HL-60 (cell line): Measurements from ENCODE around the gene PTGES.

Source experiments
- DNase-seq, 2 experiments: peaks; one replicate each; pipeline ENCODE4 v3.0.0-alpha.2; 2010 to 2020; ENCODE audit warnings: low read depth in 1 of 2, low spot score in 1 of 2
- H3K27ac ChIP-seq: fragments of 250-450 bp; sonication (Bioruptor Pico); replicated peaks from 2 replicates; pipeline ENCODE4 v1.5.1; 2020; ENCODE audit warnings: mild to moderate bottlenecking, moderate library complexity
- H3K27me3 ChIP-seq: fragments of 250-450 bp; sonication (Bioruptor Pico); 2 replicates; pipeline ENCODE4 v1.5.1; 2021; ENCODE audit warnings: mild to moderate bottlenecking, moderate library complexity; ENCODE audit not compliant: insufficient read depth, poor library complexity, severe bottlenecking
- H3K4me3 ChIP-seq: replicated peaks from 2 replicates; pipeline ENCODE4 v1.5.1; 2011; ENCODE audit warnings: mild to moderate bottlenecking, control low read depth, low read length; ENCODE audit not compliant: insufficient read depth
- GABPA ChIP-seq: IDR thresholded peaks from 2 replicates; pipeline ENCODE4 v1.6.1; 2012; ENCODE audit warnings: low read depth
- POLR2AphosphoS5 ChIP-seq: IDR thresholded peaks from 2 replicates; pipeline ENCODE4 v1.6.1; 2012; ENCODE audit warnings: low read depth
- SPI1 ChIP-seq: IDR thresholded peaks from 2 replicates; pipeline ENCODE4 v1.6.1; 2012; ENCODE audit warnings: low read depth, mild to moderate bottlenecking, borderline replicate concordance
- TF ChIP-seq, protein P1 (sequence below): IDR thresholded peaks from 2 replicates; pipeline ENCODE4 v1.6.1; 2012; ENCODE audit warnings: low read depth; ENCODE audit not compliant: insufficient replicate concordance
- TF ChIP-seq, protein P2 (sequence below): IDR thresholded peaks from one replicate; pipeline ENCODE4 v1.5.1; 2011; ENCODE audit warnings: low read length, control low read depth, inconsistent platforms; ENCODE audit not compliant: insufficient read depth

The PTGES gene

DNA sequence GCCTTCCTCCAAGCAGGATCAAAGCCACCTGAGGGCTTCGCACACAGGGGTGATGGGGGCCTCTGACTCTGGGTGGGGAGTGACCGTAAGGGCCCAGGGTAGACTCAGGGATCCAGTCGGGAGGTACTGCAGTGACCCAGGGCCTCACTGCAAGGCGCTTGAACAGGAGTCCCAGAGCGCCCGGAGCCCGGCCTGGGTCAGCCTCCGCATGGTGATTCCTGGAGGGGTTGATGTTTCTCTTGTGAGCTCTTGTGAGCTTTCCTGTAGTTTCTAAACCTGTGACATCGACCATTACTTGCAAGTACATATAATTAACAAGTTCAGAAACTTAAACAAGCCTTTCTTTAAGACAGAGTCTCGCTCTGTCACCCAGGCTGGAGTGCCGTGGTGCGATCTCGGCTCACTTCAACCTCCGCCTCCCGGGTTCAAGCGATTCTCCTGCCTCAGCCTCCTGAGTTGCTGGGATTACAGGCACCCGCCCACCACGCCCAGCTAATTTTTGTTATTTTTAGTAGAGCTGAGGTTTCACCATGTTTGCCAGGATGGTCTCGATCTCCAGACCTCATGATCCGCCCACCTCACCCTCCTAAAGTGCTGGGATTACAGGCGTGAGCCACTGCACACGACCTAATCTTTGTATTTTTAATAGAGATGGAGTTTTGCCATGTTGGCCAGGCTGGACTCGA lies 19.8 kb downstream of the PTGES start:
- DNase-seq: no peak

DNA sequence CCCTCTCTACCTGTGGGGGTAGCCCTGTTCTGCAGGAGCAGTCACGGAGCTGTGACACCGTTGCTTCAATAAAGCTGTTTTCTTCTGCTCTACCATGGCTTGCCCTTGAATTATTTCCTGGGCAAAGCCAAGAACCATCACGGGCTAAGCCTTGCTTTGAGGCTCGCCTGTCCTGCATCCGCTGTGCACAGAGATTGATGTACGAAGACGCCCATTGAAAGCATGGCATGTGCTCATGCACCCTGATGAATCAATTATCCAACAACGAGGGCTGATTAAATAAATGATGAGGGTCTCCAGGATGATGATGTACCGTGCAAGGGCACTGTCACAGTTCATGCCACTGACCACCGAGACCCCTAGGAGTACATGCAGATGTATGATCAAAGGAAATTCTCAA lies 20.7 kb downstream of the PTGES start:
- Histone ChIP-seq H3K27me3 (peaks cover 3% of the 10 kb centered on the region), H3K4me3 (no peak overlapping the region), H3K27ac (no peak overlapping the region)
- TF ChIP-seq SPI1 (no peak), POLR2AphosphoS5 (no peak), GABPA (no peak)
- TF ChIP-seq, protein P1, sequence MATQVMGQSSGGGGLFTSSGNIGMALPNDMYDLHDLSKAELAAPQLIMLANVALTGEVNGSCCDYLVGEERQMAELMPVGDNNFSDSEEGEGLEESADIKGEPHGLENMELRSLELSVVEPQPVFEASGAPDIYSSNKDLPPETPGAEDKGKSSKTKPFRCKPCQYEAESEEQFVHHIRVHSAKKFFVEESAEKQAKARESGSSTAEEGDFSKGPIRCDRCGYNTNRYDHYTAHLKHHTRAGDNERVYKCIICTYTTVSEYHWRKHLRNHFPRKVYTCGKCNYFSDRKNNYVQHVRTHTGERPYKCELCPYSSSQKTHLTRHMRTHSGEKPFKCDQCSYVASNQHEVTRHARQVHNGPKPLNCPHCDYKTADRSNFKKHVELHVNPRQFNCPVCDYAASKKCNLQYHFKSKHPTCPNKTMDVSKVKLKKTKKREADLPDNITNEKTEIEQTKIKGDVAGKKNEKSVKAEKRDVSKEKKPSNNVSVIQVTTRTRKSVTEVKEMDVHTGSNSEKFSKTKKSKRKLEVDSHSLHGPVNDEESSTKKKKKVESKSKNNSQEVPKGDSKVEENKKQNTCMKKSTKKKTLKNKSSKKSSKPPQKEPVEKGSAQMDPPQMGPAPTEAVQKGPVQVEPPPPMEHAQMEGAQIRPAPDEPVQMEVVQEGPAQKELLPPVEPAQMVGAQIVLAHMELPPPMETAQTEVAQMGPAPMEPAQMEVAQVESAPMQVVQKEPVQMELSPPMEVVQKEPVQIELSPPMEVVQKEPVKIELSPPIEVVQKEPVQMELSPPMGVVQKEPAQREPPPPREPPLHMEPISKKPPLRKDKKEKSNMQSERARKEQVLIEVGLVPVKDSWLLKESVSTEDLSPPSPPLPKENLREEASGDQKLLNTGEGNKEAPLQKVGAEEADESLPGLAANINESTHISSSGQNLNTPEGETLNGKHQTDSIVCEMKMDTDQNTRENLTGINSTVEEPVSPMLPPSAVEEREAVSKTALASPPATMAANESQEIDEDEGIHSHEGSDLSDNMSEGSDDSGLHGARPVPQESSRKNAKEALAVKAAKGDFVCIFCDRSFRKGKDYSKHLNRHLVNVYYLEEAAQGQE: no peak
- TF ChIP-seq, protein P2, sequence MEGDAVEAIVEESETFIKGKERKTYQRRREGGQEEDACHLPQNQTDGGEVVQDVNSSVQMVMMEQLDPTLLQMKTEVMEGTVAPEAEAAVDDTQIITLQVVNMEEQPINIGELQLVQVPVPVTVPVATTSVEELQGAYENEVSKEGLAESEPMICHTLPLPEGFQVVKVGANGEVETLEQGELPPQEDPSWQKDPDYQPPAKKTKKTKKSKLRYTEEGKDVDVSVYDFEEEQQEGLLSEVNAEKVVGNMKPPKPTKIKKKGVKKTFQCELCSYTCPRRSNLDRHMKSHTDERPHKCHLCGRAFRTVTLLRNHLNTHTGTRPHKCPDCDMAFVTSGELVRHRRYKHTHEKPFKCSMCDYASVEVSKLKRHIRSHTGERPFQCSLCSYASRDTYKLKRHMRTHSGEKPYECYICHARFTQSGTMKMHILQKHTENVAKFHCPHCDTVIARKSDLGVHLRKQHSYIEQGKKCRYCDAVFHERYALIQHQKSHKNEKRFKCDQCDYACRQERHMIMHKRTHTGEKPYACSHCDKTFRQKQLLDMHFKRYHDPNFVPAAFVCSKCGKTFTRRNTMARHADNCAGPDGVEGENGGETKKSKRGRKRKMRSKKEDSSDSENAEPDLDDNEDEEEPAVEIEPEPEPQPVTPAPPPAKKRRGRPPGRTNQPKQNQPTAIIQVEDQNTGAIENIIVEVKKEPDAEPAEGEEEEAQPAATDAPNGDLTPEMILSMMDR: no peak
- no peak for DNase-seq

More for the DNA sequence above, 19.8 kb downstream of the PTGES start:
- no peak for TF ChIP-seq POLR2AphosphoS5
- no peak for TF ChIP-seq SPI1
- TF ChIP-seq, protein P2: no peak
- no peak for TF ChIP-seq GABPA
- TF ChIP-seq, protein P1: no peak
- no peak overlapping the region for H3K27ac ChIP-seq
- H3K27me3 ChIP-seq: peaks cover 3% of the 10 kb centered on the region
- no peak overlapping the region for H3K4me3 ChIP-seq

DNA sequence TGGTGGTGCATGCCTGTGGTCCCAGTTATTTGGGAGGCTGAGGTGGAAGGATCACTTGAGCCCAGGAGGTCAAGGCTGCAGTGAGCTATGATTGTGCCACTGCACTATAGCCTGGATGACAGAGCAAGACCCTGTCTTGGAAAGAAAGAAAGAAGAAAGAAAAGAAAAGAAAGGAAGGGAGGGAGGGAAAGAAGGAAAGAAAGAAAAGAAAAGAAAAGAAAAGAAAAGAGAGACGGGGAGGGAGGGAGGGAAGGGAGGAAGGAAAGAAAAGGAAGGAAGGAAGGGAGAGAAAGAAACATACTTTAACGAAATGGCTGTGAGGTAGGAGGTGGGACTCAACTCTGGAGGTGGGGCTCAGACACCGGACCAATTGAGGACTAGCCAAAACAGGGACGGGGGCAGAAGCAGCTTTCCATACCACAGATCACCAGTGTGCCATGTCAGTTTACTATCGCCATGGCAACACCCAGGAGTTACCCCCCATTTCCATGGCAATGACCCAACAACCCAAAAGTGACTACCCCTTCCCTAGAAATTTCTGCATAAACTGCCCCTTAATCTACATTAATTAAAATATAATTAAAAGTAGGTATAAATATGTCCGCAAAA lies 21.3 kb downstream of the PTGES start:
- DNase-seq: no peak
- no peak for TF ChIP-seq SPI1
- TF ChIP-seq POLR2AphosphoS5: no peak
- TF ChIP-seq GABPA: no peak
- TF ChIP-seq, protein P1: no peak
- TF ChIP-seq, protein P2: no peak
- H3K27me3 ChIP-seq: peaks cover 3% of the 10 kb centered on the region

More for the DNA sequence above, 21.3 kb downstream of the PTGES start:
- Histone ChIP-seq H3K4me3 (no peak overlapping the region), H3K27ac (no peak overlapping the region)
